ENCODE results near the gene HINT3. TPM values are rescaled to one million over a fixed set of nuclear protein-coding genes. Genes with fewer than 3 reads are reported as not detected.

Gene HINT3
- total RNA-seq, 1 donor from 2014 or later, result 32.9 TPM

DNA sequence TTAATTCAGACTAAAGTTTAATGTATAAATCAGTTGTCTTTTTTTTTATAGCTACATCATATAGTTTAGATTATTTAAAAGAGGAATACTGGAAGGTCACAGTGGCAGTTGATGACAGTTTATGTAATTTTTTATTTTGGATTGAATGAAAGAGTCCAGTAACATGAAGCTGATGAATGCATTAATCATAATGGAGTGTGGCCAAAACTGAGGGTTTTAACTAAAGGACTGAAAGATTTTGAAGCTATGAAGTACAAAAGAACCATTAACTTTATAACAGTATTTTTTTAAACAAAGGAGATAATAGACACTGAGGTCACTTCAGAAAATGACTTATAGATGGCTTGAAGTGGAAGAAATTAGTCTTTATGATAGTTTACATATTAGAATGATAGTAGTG, 71.0 kb downstream of the HINT3 start:
- no peak for DNase-seq
- intact Hi-C loops (cut with micrococcal nuclease), result no loop called here
- Histone ChIP-seq H3K4me1 (peaks cover 11% of the 10 kb centered on the region), H3K4me3 (no peak overlapping the region), H3K27ac (replicated peaks) (no peak overlapping the region), H3K36me3 (peaks cover 41% of the 10 kb centered on the region), H3K9me3 (replicated peaks) (no peaks in the 10 kb centered on the region), H3K27me3 (ENCODE audit: low read depth) (no peaks in the 10 kb centered on the region)
- TF ChIP-seq, protein P1, sequence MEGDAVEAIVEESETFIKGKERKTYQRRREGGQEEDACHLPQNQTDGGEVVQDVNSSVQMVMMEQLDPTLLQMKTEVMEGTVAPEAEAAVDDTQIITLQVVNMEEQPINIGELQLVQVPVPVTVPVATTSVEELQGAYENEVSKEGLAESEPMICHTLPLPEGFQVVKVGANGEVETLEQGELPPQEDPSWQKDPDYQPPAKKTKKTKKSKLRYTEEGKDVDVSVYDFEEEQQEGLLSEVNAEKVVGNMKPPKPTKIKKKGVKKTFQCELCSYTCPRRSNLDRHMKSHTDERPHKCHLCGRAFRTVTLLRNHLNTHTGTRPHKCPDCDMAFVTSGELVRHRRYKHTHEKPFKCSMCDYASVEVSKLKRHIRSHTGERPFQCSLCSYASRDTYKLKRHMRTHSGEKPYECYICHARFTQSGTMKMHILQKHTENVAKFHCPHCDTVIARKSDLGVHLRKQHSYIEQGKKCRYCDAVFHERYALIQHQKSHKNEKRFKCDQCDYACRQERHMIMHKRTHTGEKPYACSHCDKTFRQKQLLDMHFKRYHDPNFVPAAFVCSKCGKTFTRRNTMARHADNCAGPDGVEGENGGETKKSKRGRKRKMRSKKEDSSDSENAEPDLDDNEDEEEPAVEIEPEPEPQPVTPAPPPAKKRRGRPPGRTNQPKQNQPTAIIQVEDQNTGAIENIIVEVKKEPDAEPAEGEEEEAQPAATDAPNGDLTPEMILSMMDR (IDR thresholded peaks at IDR 0.05; ENCODE audit: borderline replicate concordance), result no peak

Other genes starting within 250 kb of the HINT3 start
- gene HEY2, start 207.1 kb upstream of the HINT3 start, total RNA-seq, result 25.6 TPM
- 10.3 TPM for gene NCOA7, start 165.8 kb upstream of the HINT3 start, total RNA-seq
- 9.2 TPM for gene TRMT11, start 29.8 kb downstream of the HINT3 start, total RNA-seq